K562 (cell line): ENCODE measurements around the gene CTIF. TPM values are rescaled to one million over a fixed set of nuclear protein-coding genes. Genes with fewer than 3 reads are reported as not detected.

Experiments used
- ATAC-seq: fragments of 200-7000 bp; cut with Tn5 transposase; 3 replicates; pipeline ENCODE4 v1.9.1; 2020; ENCODE audit warnings: moderate library complexity
- BruUV-seq: library from RNA; stranded (reverse); fragments of 400-500 nt; replicated peaks from 2 replicates; lab custom pipeline; 2021; lab: Mats Ljungman, UMichigan
- CTCF ChIA-PET: fragments of 300-600 bp; formaldehyde crosslinking; extraction: SDS; loops from one replicate; lab custom pipeline; 2021; ENCODE audit warnings: low intra/inter-chr PET ratio; lab: Yijun Ruan, JAX
- POLR2A ChIA-PET: fragments of 300-600, 350-650 bp; sonication (Branson Sonifier 250); formaldehyde crosslinking; extraction: SDS; loops from one replicate; lab custom pipeline; 2021; ENCODE audit warnings: antibody characterized with exemption, inconsistent platforms; lab: Yijun Ruan, JAX
- DNase-seq, 4 experiments: peaks; one replicate each; pipeline versions ENCODE4 v3.0.0 to v3.0.0-alpha.2; 2011 to 2018; ENCODE audit warnings: low spot score in 3 of 4, mixed read lengths in 3 of 4; ENCODE audit errors: extremely low read depth in 1 of 4
- FAIRE-seq: peaks from 2 replicates; lab custom pipeline; 2011; peaks lifted over from hg19 to GRCh38; lab: Jason Lieb, UNC
- H2AFZ ChIP-seq: 2 replicates; pipeline ENCODE4 v1.6.0; 2011; ENCODE audit warnings: low read depth, low read length, control low read depth, inconsistent platforms
- H3K27ac ChIP-seq: fragments of 200-600 bp; 3 replicates; pipeline ENCODE4 v1.8.0; 2011; ENCODE audit warnings: low read depth, mild to moderate bottlenecking, control low read depth, inconsistent platforms, low read length, moderate library complexity, mixed read lengths; ENCODE audit errors: extremely low read depth
- H3K27me3 ChIP-seq, 2 experiments: fragments of 300-600 bp in 1 of 2; 2 replicates in 1 of 2; 3 replicates in 1 of 2; pipeline versions ENCODE4 v1.6.0 to v1.8.0; 2011; ENCODE audit warnings: inconsistent platforms in 2 of 2, low read length in 2 of 2, mild to moderate bottlenecking in 1 of 2, mixed read lengths in 1 of 2, moderate library complexity in 1 of 2; ENCODE audit not compliant: control insufficient read depth in 2 of 2, insufficient read depth in 2 of 2
- H3K36me3 ChIP-seq: fragments of 300-600 bp; 3 replicates; pipeline ENCODE4 v1.8.0; 2011; ENCODE audit warnings: mild to moderate bottlenecking, low read length, inconsistent platforms; ENCODE audit not compliant: control insufficient read depth, insufficient read depth
- H3K4me1 ChIP-seq, 2 experiments: fragments of 200-600 bp in 1 of 2; replicated peaks in 1 of 2; 2 replicates in 1 of 2; 3 replicates in 1 of 2; pipeline versions ENCODE4 v1.5.1 to v1.8.0; 2011; ENCODE audit warnings: inconsistent platforms in 2 of 2, low read length in 2 of 2, mild to moderate bottlenecking in 1 of 2, mixed read lengths in 1 of 2, moderate library complexity in 1 of 2; ENCODE audit not compliant: control insufficient read depth in 2 of 2, insufficient read depth in 2 of 2
- H3K4me2 ChIP-seq: 2 replicates; pipeline ENCODE4 v1.6.1; 2011; ENCODE audit warnings: low read length, control low read depth, inconsistent platforms, mixed read lengths; ENCODE audit not compliant: insufficient read depth
- H3K4me3 ChIP-seq: fragments of 200-600 bp; sonication (generic), shearing (Covaris generic); 2 replicates; pipeline ENCODE4 v1.5.1; 2016; ENCODE audit warnings: control low read depth, inconsistent platforms
- H3K79me2 ChIP-seq: fragments of 200-600 bp; 3 replicates; pipeline ENCODE4 v1.8.0; 2011; ENCODE audit warnings: low read length, inconsistent platforms; ENCODE audit not compliant: control insufficient read depth, insufficient read depth
- H3K9ac ChIP-seq, 2 experiments: 2 replicates each; pipeline versions ENCODE4 v1.6.0 to v1.6.1; 2011; ENCODE audit warnings: low read depth in 2 of 2, low read length in 2 of 2, control low read depth in 1 of 2, inconsistent platforms in 1 of 2, mild to moderate bottlenecking in 1 of 2, mixed read lengths in 1 of 2; ENCODE audit not compliant: insufficient read depth in 1 of 2
- H3K9me1 ChIP-seq: one replicate; pipeline ENCODE4 v1.6.0; 2011; ENCODE audit warnings: inconsistent platforms, mild to moderate bottlenecking, low read length, moderate library complexity; ENCODE audit not compliant: control insufficient read depth, insufficient read depth
- H3K9me3 ChIP-seq: replicated peaks from 2 replicates; pipeline ENCODE4 v1.5.1; 2011; ENCODE audit warnings: low read depth, low read length, inconsistent platforms; ENCODE audit not compliant: control insufficient read depth, insufficient read depth
- H4K20me1 ChIP-seq: replicated peaks from 2 replicates; pipeline ENCODE4 v1.6.1; 2011; ENCODE audit warnings: low read length, inconsistent platforms, mixed read lengths; ENCODE audit not compliant: control insufficient read depth, insufficient read depth
- ATF1 ChIP-seq, 2 experiments: fragments of 450-650 bp in 1 of 2; IDR thresholded peaks; 2 replicates each; pipeline ENCODE4 v1.6.1; 2016; ENCODE audit warnings: missing compliant biosample characterization in 1 of 2, missing genetic modification characterization in 1 of 2
- BHLHE40 ChIP-seq: IDR thresholded peaks from 2 replicates; pipeline ENCODE4 v1.6.1; 2011; ENCODE audit warnings: low read length, improper control_type of control experiment
- CLOCK ChIP-seq: fragments of 250-450 bp; sonication (Bioruptor Pico); IDR thresholded peaks from 2 replicates; pipeline ENCODE4 v1.4.0; 2020; ENCODE audit warnings: mild to moderate bottlenecking, moderate library complexity, borderline replicate concordance
- CSDE1 ChIP-seq, 2 experiments: fragments of 450-650 bp; IDR thresholded peaks; 2 replicates each; pipeline ENCODE4 v1.6.1; 2016; ENCODE audit warnings: mild to moderate bottlenecking in 1 of 2
- ESRRB ChIP-seq: fragments of 250-450 bp; sonication (Bioruptor Pico); IDR thresholded peaks from 2 replicates; pipeline ENCODE4 v1.5.0; 2020; ENCODE audit warnings: mild to moderate bottlenecking, moderate library complexity, borderline replicate concordance
- HDGF ChIP-seq: fragments of 450-650 bp; IDR thresholded peaks from 2 replicates; pipeline ENCODE4 v1.6.1; 2016
- SMAD4 ChIP-seq: fragments of 250-450 bp; sonication (Bioruptor Pico); conservative IDR thresholded peaks from 2 replicates; pipeline ENCODE4 v1.8.0; 2021; ENCODE audit warnings: inconsistent platforms, mild to moderate bottlenecking, moderate library complexity
- TEAD2 ChIP-seq: fragments of 450-650 bp; IDR thresholded peaks from 2 replicates; pipeline ENCODE4 v1.6.1; 2016; ENCODE audit warnings: missing genetic modification characterization, control low read depth, missing compliant biosample characterization
- ZBED1 ChIP-seq: IDR thresholded peaks from 2 replicates; pipeline ENCODE4 v1.6.1; 2014
- ZBTB2 ChIP-seq: fragments of 450-650 bp; IDR thresholded peaks from 2 replicates; pipeline ENCODE4 v1.6.1; 2016; ENCODE audit warnings: antibody characterized with exemption
- ZKSCAN1 ChIP-seq: fragments of 150-350 bp; IDR thresholded peaks from 2 replicates; pipeline ENCODE4 v1.6.1; 2016; ENCODE audit warnings: low read depth, low read length
- ZNF174 ChIP-seq: fragments of 250-450 bp; sonication (Bioruptor Pico); IDR thresholded peaks from 2 replicates; pipeline ENCODE4 v1.4.0; 2020; ENCODE audit warnings: mild to moderate bottlenecking
- ZNF274 ChIP-seq: IDR thresholded peaks from 2 replicates; pipeline ENCODE4 v1.6.1; 2011; ENCODE audit warnings: low read depth, mild to moderate bottlenecking, low read length, moderate library complexity, borderline replicate concordance
- ZNF444 ChIP-seq: fragments of 250-450 bp; sonication (Bioruptor Pico); IDR thresholded peaks from 2 replicates; pipeline ENCODE4 v1.4.0; 2020; ENCODE audit warnings: mild to moderate bottlenecking, moderate library complexity
- ZNF589 ChIP-seq: fragments of 200-800 bp; sonication (Bioruptor generic); IDR thresholded peaks from 2 replicates; pipeline ENCODE4 v1.6.1; 2016; ENCODE audit warnings: low read depth, missing genetic modification characterization, missing compliant biosample characterization
- WGBS: fragments of 100-300 bp; shearing (Covaris generic); methylation state at CpG from one replicate; pipeline ENCODE4 v1.1.6; 2016; ENCODE audit warnings: low coverage, mixed read lengths; ENCODE audit not compliant: insufficient coverage; ENCODE audit errors: missing lambda C conversion rate; 5-methylcytosine and 5-hydroxymethylcytosine counted together
- in situ Hi-C: fragments of 300-500 bp; cut with MboI; formaldehyde crosslinking; loops from 4 replicates; pipeline ENCODE4 v1.15.0; 2018; ENCODE audit warnings: inconsistent platforms, mixed read lengths
- intact Hi-C: fragments of 100-400 bp; cut with micrococcal nuclease; formaldehyde crosslinking; loops from 2 replicates; pipeline ENCODE4 v1.14.2; 2022
- polyA plus RNA-seq, 8 experiments: library from polyadenylated mRNA; depleted of rRNA in 4 of 8; stranded (reverse) in 5 of 8; unstranded in 3 of 8; fragments of >200 nt; fragmentation: Nextera tagmentation in 2 of 8; fragmentation: Illumina TruSeq in 1 of 8; extraction: Ambion mirVana in 2 of 8; extraction: Trizol in 1 of 8; gene quantifications; 2 replicates each; pipeline versions ENCODE4 v1.2.1 to v1.2.3, GENCODE V29; 2011 to 2014; ENCODE audit warnings: inconsistent platforms in 1 of 8, missing spikeins in 1 of 8
- total RNA-seq, 7 experiments: library from RNA; depleted of rRNA in 6 of 7; stranded (reverse); fragments of >200 nt in 6 of 7; fragmentation: Illumina TruSeq in 2 of 7; extraction: Trizol in 2 of 7; gene quantifications; 2 replicates each; pipeline versions ENCODE4 v1.2.1 to v1.2.3, GENCODE V29; 2011 to 2021; ENCODE audit warnings: low replicate concordance in 1 of 7
- TF ChIP-seq, protein P1 (sequence below), 2 experiments: IDR thresholded peaks; 2 replicates each; pipeline ENCODE4 v1.6.1; 2011; ENCODE audit warnings: borderline replicate concordance in 1 of 2, control low read depth in 1 of 2, low read depth in 1 of 2, low read length in 1 of 2, mild to moderate bottlenecking in 1 of 2, mixed read lengths in 1 of 2, moderate library complexity in 1 of 2; ENCODE audit not compliant: insufficient read depth in 1 of 2, insufficient read length in 1 of 2, poor library complexity in 1 of 2, severe bottlenecking in 1 of 2; ENCODE audit errors: extremely low read depth in 1 of 2
- TF ChIP-seq, protein P2 (sequence below): fragments of 250-450 bp; sonication (Bioruptor Pico); IDR thresholded peaks from 2 replicates; pipeline ENCODE4 v1.5.0; 2022; ENCODE audit warnings: mild to moderate bottlenecking

Gene CTIF
- total and polyA plus RNA-seq, 9 of the 15 experiments (the other 6 are each of a cell fraction or from before 2014, with no cell fraction given) = 0.17 to 11.5 (median 2.2) TPM

DNA sequence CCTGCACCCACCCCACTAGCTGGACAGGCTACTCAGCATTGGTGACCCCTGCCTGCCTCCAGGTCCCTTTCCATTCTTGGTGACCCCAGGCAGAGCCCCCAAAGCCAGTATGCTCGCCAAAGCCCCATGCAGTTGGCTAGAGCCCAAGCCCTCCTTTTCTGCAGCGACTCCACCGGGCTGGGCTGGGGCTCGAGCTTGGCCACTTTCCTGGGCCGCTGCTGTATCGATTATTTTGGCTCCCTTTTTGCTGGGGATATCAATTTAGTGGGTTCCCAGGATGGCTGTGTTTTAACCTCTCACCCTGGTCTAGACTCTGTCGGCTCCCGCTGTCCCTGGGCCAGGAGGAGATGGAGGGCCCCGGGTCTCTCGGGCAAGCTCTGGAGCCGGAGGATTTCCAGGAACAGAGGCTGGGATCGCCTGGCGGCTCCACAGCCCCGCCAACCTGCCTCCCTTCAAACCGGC, 335.9 kb downstream of the CTIF start:
- no peak overlapping the region for H3K4me2 ChIP-seq
- no peak overlapping the region for H3K27ac ChIP-seq
- H3K9me1 ChIP-seq = no peaks in the 10 kb centered on the region
- no peaks in the 10 kb centered on the region for H3K27me3 ChIP-seq
- DNase-seq (no peak), ATAC-seq (no peak), FAIRE-seq (no peak)
- intact Hi-C loops (no loop called here), in situ Hi-C loops (no loop called here)
- no peaks in the 10 kb centered on the region for H4K20me1 ChIP-seq
- no peak overlapping the region for H3K9ac ChIP-seq
- ChIA-PET POLR2A (no interaction called here), CTCF (no interaction called here)
- no peak overlapping the region for H2AFZ ChIP-seq
- H3K79me2 ChIP-seq = no peaks in the 10 kb centered on the region
- peaks cover 20 to 32% of the 10 kb centered on the region in 2 experiments for H3K4me1 ChIP-seq
- no peak overlapping the region for H3K4me3 ChIP-seq
- no peaks in the 10 kb centered on the region for H3K9me3 ChIP-seq
- BruUV-seq = no TSS peak
- WGBS = 63% methylated on average over 5 of the region's 15 CpGs
- H3K36me3 ChIP-seq = no peaks in the 10 kb centered on the region
- TF ChIP-seq CSDE1 (IDR thresholded peaks at IDR 0.05) (no peak), TEAD2 (tag) (no peak), ZNF274 (no peak), SMAD4 (CRISPR knock-in tag) (no peak), ZBED1 (no peak), ZNF444 (no peak), ZNF174 (CRISPR knock-in tag) (no peak), ESRRB (CRISPR knock-in tag) (no peak), ZKSCAN1 (no peak), ZNF589 (CRISPR knock-in tag) (no peak), ZBTB2 (no peak), HDGF (no peak), BHLHE40 (no peak), CLOCK (CRISPR knock-in tag) (no peak), ATF1 (CRISPR knock-in tag; IDR thresholded peaks at IDR 0.05) (no peak), ATF1 (tag; IDR thresholded peaks at IDR 0.05) (no peak)
- TF ChIP-seq, protein P1, sequence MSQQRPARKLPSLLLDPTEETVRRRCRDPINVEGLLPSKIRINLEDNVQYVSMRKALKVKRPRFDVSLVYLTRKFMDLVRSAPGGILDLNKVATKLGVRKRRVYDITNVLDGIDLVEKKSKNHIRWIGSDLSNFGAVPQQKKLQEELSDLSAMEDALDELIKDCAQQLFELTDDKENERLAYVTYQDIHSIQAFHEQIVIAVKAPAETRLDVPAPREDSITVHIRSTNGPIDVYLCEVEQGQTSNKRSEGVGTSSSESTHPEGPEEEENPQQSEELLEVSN (IDR thresholded peaks at IDR 0.05; ENCODE audit: borderline replicate concordance in 1 of 2, extremely low read depth in 1 of 2, insufficient read depth in 1 of 2, insufficient read length in 1 of 2, low read depth in 1 of 2, low read length in 1 of 2, poor library complexity in 1 of 2, severe bottlenecking in 1 of 2) = no peak
- TF ChIP-seq, protein P2, sequence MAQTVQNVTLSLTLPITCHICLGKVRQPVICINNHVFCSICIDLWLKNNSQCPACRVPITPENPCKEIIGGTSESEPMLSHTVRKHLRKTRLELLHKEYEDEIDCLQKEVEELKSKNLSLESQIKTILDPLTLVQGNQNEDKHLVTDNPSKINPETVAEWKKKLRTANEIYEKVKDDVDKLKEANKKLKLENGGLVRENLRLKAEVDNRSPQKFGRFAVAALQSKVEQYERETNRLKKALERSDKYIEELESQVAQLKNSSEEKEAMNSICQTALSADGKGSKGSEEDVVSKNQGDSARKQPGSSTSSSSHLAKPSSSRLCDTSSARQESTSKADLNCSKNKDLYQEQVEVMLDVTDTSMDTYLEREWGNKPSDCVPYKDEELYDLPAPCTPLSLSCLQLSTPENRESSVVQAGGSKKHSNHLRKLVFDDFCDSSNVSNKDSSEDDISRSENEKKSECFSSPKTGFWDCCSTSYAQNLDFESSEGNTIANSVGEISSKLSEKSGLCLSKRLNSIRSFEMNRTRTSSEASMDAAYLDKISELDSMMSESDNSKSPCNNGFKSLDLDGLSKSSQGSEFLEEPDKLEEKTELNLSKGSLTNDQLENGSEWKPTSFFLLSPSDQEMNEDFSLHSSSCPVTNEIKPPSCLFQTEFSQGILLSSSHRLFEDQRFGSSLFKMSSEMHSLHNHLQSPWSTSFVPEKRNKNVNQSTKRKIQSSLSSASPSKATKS (CRISPR knock-in tag) = no peak
